GM04504 (cell line): Measurements from ENCODE around the gene ZNF865.

Experiments
- DNase-seq: peaks from one replicate; pipeline ENCODE4 v3.0.0-alpha.2; 2012; ENCODE audit warnings: low read depth

Gene ZNF865

GRCh38 chr19:55658846-55659459 is 53.5 kb downstream of the ZNF865 start:
- DNase-seq = no peak

- DNase-seq = no peak
Observed at GRCh38 chr19:55659822-55660221, 54.4 kb downstream of the ZNF865 start.

- no peak for DNase-seq
Observed at GRCh38 chr19:55660404-55660803, 55.0 kb downstream of the ZNF865 start.

- DNase-seq = no peak
Observed at GRCh38 chr19:55660991-55661390, 55.5 kb downstream of the ZNF865 start.

GRCh38 chr19:55661826-55662225 is 56.4 kb downstream of the ZNF865 start:
- no peak for DNase-seq

GRCh38 chr19:55663846-55664536 is 58.5 kb downstream of the ZNF865 start:
- DNase-seq = no peak

- no peak for DNase-seq
Observed at GRCh38 chr19:55666343-55667005, 61.0 kb downstream of the ZNF865 start.
